Esophagus muscularis mucosa (tissue), 3 donors: Measurements from ENCODE around the gene OR4P4.

ENCODE experiments used
- POLR2A ChIP-seq: fragments of 450-650 bp; IDR thresholded peaks from one replicate; pipeline ENCODE4 v1.6.1; 2017; ENCODE audit warnings: antibody characterized with exemption, moderate library complexity, mild to moderate bottlenecking, low read depth
- POLR2AphosphoS5 ChIP-seq, 2 donors: sonication (generic); formaldehyde crosslinking; IDR thresholded peaks; one replicate each; pipeline ENCODE4 v1.6.1; 2017; ENCODE audit warnings: antibody characterized with exemption in 2 of 2
- TF ChIP-seq, protein P1 (sequence below), 3 experiments: fragments of 200-600 bp in 2 of 3; fragments of 450-650 bp in 1 of 3; sonication (generic) in 2 of 3; IDR thresholded peaks; one replicate each; pipeline ENCODE4 v1.5.1; 2017 to 2019; ENCODE audit warnings: antibody characterized with exemption in 3 of 3, mild to moderate bottlenecking in 2 of 3, moderate library complexity in 1 of 3

DNA sequence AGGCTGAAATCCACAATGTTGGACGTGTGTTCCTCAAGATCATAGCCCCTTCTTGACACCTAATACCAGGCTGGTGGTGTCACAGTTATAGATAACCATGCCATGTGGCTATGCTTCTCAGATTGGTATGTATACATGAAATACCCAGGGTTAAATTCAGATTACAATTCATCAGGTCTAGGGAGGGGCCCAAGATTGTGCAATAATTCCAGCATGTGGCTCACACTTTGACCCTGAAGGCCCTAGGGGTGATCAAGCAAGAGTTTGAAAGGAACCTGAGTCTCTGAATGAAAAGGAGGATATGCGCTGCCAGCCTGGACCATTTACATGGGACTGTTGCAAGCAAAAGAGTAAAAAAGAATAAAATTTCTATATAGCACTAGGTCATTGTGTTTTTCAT is 34.5 kb downstream of the OR4P4 start:
- TF ChIP-seq, protein P1, sequence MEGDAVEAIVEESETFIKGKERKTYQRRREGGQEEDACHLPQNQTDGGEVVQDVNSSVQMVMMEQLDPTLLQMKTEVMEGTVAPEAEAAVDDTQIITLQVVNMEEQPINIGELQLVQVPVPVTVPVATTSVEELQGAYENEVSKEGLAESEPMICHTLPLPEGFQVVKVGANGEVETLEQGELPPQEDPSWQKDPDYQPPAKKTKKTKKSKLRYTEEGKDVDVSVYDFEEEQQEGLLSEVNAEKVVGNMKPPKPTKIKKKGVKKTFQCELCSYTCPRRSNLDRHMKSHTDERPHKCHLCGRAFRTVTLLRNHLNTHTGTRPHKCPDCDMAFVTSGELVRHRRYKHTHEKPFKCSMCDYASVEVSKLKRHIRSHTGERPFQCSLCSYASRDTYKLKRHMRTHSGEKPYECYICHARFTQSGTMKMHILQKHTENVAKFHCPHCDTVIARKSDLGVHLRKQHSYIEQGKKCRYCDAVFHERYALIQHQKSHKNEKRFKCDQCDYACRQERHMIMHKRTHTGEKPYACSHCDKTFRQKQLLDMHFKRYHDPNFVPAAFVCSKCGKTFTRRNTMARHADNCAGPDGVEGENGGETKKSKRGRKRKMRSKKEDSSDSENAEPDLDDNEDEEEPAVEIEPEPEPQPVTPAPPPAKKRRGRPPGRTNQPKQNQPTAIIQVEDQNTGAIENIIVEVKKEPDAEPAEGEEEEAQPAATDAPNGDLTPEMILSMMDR (IDR thresholded peaks at IDR 0.05): no peak
- TF ChIP-seq POLR2AphosphoS5 (IDR thresholded peaks at IDR 0.05) (no peak), POLR2A (no peak)
